ENCODE results near the gene SGTA.

Gene SGTA

GRCh38 chr19:2813235-2814160 is 30.4 kb upstream of the SGTA start:
- DNase-seq (ENCODE audit: low read depth) = no peak
- in situ Hi-C loops (cut with HindIII; ENCODE audit: low sequenced_read_pairs) = no loop called here
- no peak for TF ChIP-seq CTCF (IDR thresholded peaks at IDR 0.05; ENCODE audit: low read depth, low read length, missing control alignments)
- no peak overlapping the region for H3K4me3 ChIP-seq (ENCODE audit: low read depth, low read length)

- in situ Hi-C loops (cut with HindIII; ENCODE audit: low sequenced_read_pairs) = no loop called here
- no peak overlapping the region for H3K4me3 ChIP-seq (ENCODE audit: low read depth, low read length)
Measured at GRCh38 chr19:2812414-2813234, 29.6 kb upstream of the SGTA start.

GRCh38 chr19:2811735-2812413 is 28.8 kb upstream of the SGTA start:
- in situ Hi-C loops (cut with HindIII; ENCODE audit: low sequenced_read_pairs) = no loop called here
- H3K4me3 ChIP-seq (ENCODE audit: low read depth, low read length) = no peak overlapping the region
- TF ChIP-seq CTCF (IDR thresholded peaks at IDR 0.05; ENCODE audit: low read depth, low read length, missing control alignments) = no peak
- no peak for DNase-seq (ENCODE audit: low read depth)

More at GRCh38 chr19:2812414-2813234, 29.6 kb upstream of the SGTA start:
- TF ChIP-seq CTCF (IDR thresholded peaks at IDR 0.05; ENCODE audit: low read depth, low read length, missing control alignments) = no peak
- DNase-seq (ENCODE audit: low read depth) = no peak

- TF ChIP-seq CTCF (IDR thresholded peaks at IDR 0.05; ENCODE audit: low read depth, low read length, missing control alignments) = no peak
- no peak for DNase-seq (ENCODE audit: low read depth)
- H3K4me3 ChIP-seq (ENCODE audit: low read depth, low read length) = no peak overlapping the region
- in situ Hi-C loops (cut with HindIII; ENCODE audit: low sequenced_read_pairs) = no loop called here
Measured at GRCh38 chr19:2811221-2811722, 28.2 kb upstream of the SGTA start.

- DNase-seq (ENCODE audit: low read depth) = no peak
- no peak overlapping the region for H3K4me3 ChIP-seq (ENCODE audit: low read depth, low read length)
- no peak for TF ChIP-seq CTCF (IDR thresholded peaks at IDR 0.05; ENCODE audit: low read depth, low read length, missing control alignments)
- in situ Hi-C loops (cut with HindIII; ENCODE audit: low sequenced_read_pairs) = no loop called here
Measured at GRCh38 chr19:2810141-2811091, 27.3 kb upstream of the SGTA start.
